SHP77 treated with DMSO at 0.1 percent for 48 hours (cell line): ENCODE data around the gene HOXA10.

Source experiments
- DNase-seq: peaks from one replicate; lab custom pipeline; 2025; lab: John Stamatoyannopoulos, UW

Gene HOXA10

GRCh38 chr7:27154901-27155815 lies 19.0 kb downstream of the HOXA10 start:
- no peak for DNase-seq

- DNase-seq, result no peak
These were observed 19.8 kb downstream of the HOXA10 start for GRCh38 chr7:27154369-27154768.

- DNase-seq, result no peak
These were observed 20.6 kb downstream of the HOXA10 start for GRCh38 chr7:27153526-27153925.

- no peak for DNase-seq
These were observed 21.2 kb downstream of the HOXA10 start for GRCh38 chr7:27152816-27153442.

DNA sequence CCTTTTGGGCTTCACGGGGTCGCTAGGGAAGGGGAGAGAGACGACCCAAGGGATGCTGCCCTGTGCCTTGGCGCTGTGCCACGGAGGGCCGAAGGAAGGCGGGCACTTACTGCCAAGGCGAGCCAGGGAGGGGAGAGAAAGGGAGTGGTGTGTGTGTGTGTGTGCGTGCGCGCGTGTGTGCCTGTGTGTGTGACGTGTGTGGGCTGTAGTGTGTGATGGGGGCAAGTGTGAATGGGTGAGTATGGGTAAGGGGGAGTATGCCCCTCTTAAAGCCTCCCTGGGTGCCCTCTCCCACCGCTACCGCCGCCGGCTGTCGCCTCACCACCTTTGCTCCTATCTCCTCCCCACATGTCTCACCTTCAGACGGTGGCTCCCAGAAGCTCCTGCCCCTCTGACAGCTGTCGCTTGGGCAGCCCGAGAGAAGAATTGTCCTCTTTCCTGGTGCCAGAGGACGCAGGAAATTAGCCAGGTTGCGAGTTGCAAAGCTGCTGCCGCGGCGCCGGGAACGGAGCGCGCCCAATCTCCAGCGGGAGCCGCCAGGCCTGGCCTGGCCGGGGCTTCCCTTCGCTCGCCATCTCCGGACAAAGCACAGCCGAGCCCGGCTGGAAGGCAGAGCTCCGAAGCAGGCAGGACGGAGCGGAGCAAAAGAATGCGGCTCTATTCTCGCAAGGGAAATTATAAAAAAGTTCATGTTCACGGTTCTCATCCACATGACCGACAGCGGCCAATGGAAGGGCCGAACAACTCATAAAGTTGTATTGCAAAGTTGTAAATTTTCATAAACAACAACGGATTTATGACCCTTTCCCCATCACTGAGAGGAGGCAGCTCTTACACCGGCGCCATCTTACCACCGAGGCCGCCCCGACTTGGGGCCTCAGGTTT lies 21.9 kb downstream of the HOXA10 start, which contains the start of gene HOXA3:
Gene HOXA3 (minus strand): TSS at position 653 of the 885 bp plus-strand sequence. CDS start 41,943 bp downstream, outside the sequence.
- no peak for DNase-seq

DNA sequence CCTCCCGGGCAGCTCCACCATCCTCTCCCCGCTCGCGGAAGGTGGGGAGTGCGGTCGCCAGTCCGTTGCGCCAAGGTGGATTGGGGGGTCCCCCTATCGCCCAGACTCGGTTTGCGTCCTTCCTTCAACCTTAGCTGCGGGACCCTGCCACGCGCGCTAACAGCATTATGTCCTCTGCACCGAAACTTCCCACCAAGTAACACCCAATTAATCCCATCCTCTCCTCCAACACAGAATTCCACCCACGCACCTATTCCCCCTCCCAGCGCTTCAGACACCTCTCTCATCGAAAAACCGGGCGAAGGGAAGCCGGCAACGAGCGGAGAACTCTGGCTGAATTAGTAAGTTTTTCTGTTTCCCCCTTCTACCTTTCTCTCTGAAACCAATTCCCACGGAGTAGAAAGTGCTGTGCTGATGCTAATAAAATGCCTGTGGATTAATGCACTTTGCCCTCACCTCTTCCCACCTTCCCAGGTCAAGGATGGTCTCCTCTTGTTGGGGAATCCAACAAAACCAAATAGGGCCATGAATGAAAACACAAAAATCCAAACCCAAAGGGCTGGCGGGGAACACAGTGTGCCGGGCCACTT lies 22.7 kb downstream of the HOXA10 start:
- DNase-seq, result no peak

DNA sequence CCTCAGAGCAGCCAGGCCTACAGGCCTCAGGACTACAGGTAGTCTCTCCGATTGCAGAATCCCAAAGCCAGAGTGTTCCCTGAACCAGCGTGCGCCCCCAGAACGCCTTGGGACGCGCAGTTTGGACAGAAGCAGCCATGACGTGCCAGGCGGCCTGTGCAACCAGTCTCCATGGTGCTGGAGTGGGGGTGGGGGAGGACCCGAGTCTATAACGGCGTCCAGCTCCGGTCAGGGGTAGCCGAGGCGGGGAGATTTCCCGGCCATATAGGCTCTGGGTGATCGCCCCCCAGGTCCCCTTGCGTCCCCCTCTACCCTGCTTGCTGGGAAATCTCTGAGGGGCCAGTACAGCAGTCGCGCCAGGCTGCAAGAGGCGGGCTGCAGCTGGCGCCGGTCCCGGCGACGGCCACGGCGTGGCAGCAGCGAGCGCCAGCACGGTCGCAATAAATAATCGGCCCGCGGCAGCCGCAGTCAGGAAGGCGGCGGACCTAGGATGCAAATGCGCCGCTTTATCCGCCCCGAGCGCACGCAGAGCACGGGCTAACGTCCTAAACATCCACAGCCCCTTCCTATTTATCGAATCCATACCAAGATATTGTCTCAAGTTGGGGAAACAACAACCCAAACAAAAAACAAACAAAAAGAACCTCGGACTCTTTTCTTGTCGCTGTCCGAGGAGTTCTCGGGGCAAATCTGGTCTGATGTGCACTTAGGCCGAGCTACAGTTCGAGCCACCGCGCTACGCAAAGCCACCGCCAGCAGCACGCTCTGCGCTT lies 23.4 kb downstream of the HOXA10 start:
- no peak for DNase-seq

- DNase-seq, result no peak
These were observed 24.1 kb downstream of the HOXA10 start for GRCh38 chr7:27149842-27150567.

DNA sequence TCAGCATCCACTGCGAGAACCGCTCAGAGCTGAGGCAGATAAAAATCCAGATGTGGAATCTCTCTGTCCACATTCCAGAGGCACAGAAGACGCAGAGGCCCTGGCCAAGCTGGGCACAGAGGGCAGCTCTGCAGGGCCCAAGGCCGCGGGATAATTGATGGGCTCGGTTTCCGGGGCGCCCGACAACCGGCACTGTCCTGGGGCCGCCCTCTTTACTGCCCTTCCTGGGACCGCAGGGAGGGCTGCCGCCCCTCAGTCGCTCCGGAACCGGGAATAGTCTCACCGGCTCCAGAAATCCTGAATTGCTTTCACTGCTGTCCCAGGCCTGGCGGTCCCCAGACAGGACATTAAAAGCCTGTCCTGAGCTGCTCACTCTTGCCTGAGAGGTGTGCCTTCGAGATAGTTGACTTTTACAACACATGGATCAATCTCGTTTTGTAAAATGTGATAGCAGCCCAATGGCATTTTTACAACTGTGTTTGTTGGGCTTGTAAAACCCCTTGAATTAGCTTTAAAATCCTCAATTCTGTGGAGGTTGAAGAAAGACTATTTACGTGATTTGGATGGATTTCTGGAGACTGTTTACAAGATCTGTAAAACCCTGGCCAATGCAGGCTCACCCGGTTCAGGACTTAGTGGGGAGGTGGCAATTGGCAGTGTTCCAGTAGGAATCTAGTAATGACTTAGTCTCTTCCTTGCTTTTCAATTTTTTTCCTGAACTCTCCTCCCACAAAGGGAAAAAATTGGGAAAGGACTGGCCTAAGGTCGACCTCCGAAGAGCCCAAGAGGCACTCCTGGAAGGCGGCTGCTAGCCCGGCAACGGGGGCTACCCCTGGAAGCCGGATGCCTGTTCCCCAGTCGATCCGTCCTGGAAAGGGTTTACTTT lies 25.1 kb downstream of the HOXA10 start:
- DNase-seq, result no peak

- no peak for DNase-seq
These were observed 25.9 kb downstream of the HOXA10 start for GRCh38 chr7:27148031-27148755.

GRCh38 chr7:27147199-27148030 lies 26.7 kb downstream of the HOXA10 start, which contains the start of gene HOXA6:
Gene HOXA6 (minus strand): TSS chr7:27147774. CDS start chr7:27147749, 25 bp downstream.
- DNase-seq, result no peak

DNA sequence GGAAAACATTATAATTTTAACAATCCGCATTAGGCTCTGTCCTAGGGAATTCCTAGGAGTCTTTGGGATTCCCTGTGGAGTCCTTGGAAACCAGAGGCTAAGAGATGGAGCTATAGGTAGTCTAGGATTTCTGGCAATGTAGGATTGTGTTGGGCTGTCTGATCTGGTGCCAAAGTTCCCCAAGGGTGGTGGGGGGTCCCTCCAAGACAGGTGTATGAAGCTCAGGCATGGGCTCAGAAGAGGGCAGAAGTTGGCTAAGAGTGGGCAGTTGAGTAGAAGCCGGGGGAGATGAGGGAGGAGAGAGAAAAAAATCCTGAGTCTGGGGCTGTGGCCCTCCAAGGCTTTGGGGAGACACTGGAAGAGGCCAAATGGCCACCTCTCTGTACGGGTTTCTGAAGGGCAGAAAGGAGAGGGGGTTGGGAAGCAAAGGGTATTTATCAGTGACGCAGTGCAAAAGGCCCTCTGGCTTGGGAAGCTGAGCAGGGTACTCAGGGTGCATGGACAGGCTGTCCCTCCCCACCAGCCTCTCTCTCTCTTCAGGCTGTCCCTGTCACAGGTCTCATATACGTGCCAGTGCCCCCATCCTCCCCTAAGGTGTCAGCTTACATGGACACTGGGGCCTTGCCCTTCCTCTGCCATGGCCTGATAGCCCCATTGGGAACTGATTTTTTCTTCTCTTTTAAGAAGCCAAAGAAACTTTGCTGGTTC lies 27.5 kb downstream of the HOXA10 start:
- DNase-seq, result no peak

GRCh38 chr7:27145914-27146412 lies 28.2 kb downstream of the HOXA10 start:
- no peak for DNase-seq

GRCh38 chr7:27145165-27145913 lies 28.8 kb downstream of the HOXA10 start:
- DNase-seq, result no peak

DNA sequence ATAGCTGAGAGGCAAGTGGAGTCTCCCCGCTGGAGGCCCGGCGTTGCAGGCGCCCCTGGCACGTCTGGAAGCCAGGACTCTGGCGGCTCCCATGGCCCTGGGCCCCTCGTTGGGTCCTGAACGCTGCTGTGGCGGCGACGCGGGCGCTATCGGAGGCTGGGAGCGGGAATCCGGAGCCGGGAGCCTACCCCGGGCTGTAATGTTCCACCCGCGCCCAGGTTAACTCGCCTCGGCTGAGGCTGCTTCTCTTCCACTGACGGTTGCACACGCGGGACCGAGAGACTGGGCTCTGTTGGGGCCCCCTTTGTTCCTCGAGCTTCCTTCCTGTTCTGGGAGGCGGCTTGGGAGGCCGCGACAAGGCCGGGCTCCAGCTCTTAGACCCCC lies 29.3 kb downstream of the HOXA10 start:
- DNase-seq, result no peak
